Measurements from ENCODE around the gene TMEM120B. TPM values are rescaled to one million over a fixed set of nuclear protein-coding genes. Genes with fewer than 3 reads are reported as not detected.
A peak's percentile ranks its signal among the peaks of the same experiment; 100 is the strongest.

Gene TMEM120B
- total and polyA plus RNA-seq, 2 of the 13 experiments (the other 11 are each of a cell fraction or from before 2014, with no cell fraction given) = 7.1 to 12.9 TPM

GRCh38 chr12:121740847-121741246 lies 28.3 kb downstream of the TMEM120B start:
- Histone ChIP-seq H3K36me3 (replicated peaks in 1 of 2; ENCODE audit: control insufficient read depth in 1 of 2, insufficient read depth in 2 of 2, low read length in 2 of 2) (peaks cover 1 to 3% of the 10 kb centered on the region in 2 experiments; a peak in 2 of 5 replicates), H4K20me1 (ENCODE audit: insufficient read depth, low read length) (no peaks in the 10 kb centered on the region), H2AFZ (ENCODE audit: low read length) (no peak overlapping the region), H3K4me1 (ENCODE audit: insufficient read depth, low read length) (peaks cover 19% of the 10 kb centered on the region), H3K79me2 (ENCODE audit: insufficient read depth, low read length) (no peaks in the 10 kb centered on the region), H3K9me3 (ENCODE audit: low read length) (no peaks in the 10 kb centered on the region), H3K27me3 (ENCODE audit: control insufficient read depth in 1 of 2, insufficient read depth in 2 of 2, low read length in 2 of 2) (no peaks in the 10 kb centered on the region), H3K27ac (ENCODE audit: extremely low read length, insufficient read depth, low read length) (no peak overlapping the region), H3K4me3 (replicated peaks in 1 of 3; ENCODE audit: insufficient read depth in 1 of 3, low read depth in 2 of 3, low read length in 3 of 3) (no peak overlapping the region), H3K9ac (ENCODE audit: insufficient read depth, low read depth, low read length) (no peak overlapping the region), H3K4me2 (ENCODE audit: low read depth, low read length) (no peak overlapping the region)
- in situ Hi-C loops (cut with HindIII; ENCODE audit: extremely low pct_ligation_motif_present, low pct_unique_long_range_greater_than_20kb) (no loop called here), intact Hi-C loops (cut with micrococcal nuclease; ENCODE audit: unreplicated experiment) (no loop called here)
- no TSS peak for BruUV-seq (replicated peaks)
- WGBS (ENCODE audit: low lambda C conversion rate) = 95% methylated on average over 4 of the region's 4 CpGs
- ChIA-PET POLR2A (no interaction called here), CTCF (ENCODE audit: low intra/inter-chr PET ratio, low total read pairs) (no interaction called here)
- TF ChIP-seq ZBTB40 (IDR thresholded peaks at IDR 0.05) (no peak), ZBTB40 (CRISPR knock-in tag; IDR thresholded peaks at IDR 0.05) (peak; percentile 36; the same call in 1 of the 2 replicates), ZBTB21 (CRISPR knock-in tag; IDR thresholded peaks at IDR 0.05) (no peak)
- DNase-seq (ENCODE audit: low spot score) = no peak
- ATAC-seq = no peak
- FAIRE-seq = no peak
